GM12801 (cell line): ENCODE data around the gene MAL.

Experiments used
- CTCF ChIP-seq: IDR thresholded peaks from one replicate; pipeline ENCODE4 v1.5.1; 2011; ENCODE audit warnings: control low read depth; ENCODE audit not compliant: insufficient read length; ENCODE audit errors: extremely low read depth

Gene MAL

GRCh38 chr2:94993176-94994062 is 32.1 kb upstream of the MAL start:
- no peak for TF ChIP-seq CTCF

- TF ChIP-seq CTCF = no peak
These were observed 31.2 kb upstream of the MAL start for GRCh38 chr2:94994063-94994913.

- no peak for TF ChIP-seq CTCF
These were observed 30.5 kb upstream of the MAL start for GRCh38 chr2:94994914-94995552.

GRCh38 chr2:94995553-94996304 is 29.8 kb upstream of the MAL start:
- TF ChIP-seq CTCF = no peak

- no peak for TF ChIP-seq CTCF
These were observed 29.0 kb upstream of the MAL start for GRCh38 chr2:94996305-94997100.

- no peak for TF ChIP-seq CTCF
These were observed 27.3 kb upstream of the MAL start for GRCh38 chr2:94997981-94998930.
